Smooth muscle cell (in vitro differentiated cells): ENCODE measurements around the gene LHPP. TPM values are rescaled to one million over a fixed set of nuclear protein-coding genes. Genes with fewer than 3 reads are reported as not detected.

Experiments
- DNase-seq: peaks from one replicate; lab custom pipeline; 2025; ENCODE audit not compliant: unreplicated experiment; lab: John Stamatoyannopoulos, UW
- H2AFZ ChIP-seq: fragments of 200-600 bp; sonication (generic); 2 replicates; pipeline ENCODE4 v1.6.0; 2016; ENCODE audit warnings: antibody characterized with exemption, low read depth, mild to moderate bottlenecking
- H3F3A ChIP-seq: fragments of 200-600 bp; sonication (generic); 2 replicates; pipeline ENCODE4 v1.6.0; 2017; ENCODE audit warnings: antibody characterized with exemption, low read depth
- H3K27ac ChIP-seq: fragments of 200-600 bp; sonication (generic); 2 replicates; pipeline ENCODE4 v1.5.1; 2016; ENCODE audit warnings: low read depth, mild to moderate bottlenecking
- H3K27me3 ChIP-seq: fragments of 200-600 bp; sonication (generic); 2 replicates; pipeline ENCODE4 v1.6.1; 2016; ENCODE audit warnings: low read depth, mild to moderate bottlenecking
- H3K36me3 ChIP-seq: fragments of 200-600 bp; sonication (generic); 2 replicates; pipeline ENCODE4 v1.5.1; 2016; ENCODE audit warnings: low read depth
- H3K4me1 ChIP-seq: fragments of 200-600 bp; sonication (generic); 2 replicates; pipeline ENCODE4 v1.5.1; 2016; ENCODE audit warnings: low read depth
- H3K4me2 ChIP-seq: fragments of 200-600 bp; sonication (generic); 2 replicates; pipeline ENCODE4 v1.6.0; 2016; ENCODE audit warnings: mild to moderate bottlenecking
- H3K4me3 ChIP-seq: fragments of 200-600 bp; sonication (generic); 2 replicates; pipeline ENCODE4 v1.5.1; 2016; ENCODE audit warnings: mild to moderate bottlenecking
- H3K79me2 ChIP-seq: fragments of 200-600 bp; sonication (generic); 2 replicates; pipeline ENCODE4 v1.6.0; 2016; ENCODE audit warnings: low read depth, mild to moderate bottlenecking
- H3K9ac ChIP-seq: fragments of 200-600 bp; sonication (generic); 2 replicates; pipeline ENCODE4 v1.6.0; 2016; ENCODE audit warnings: low read depth
- H3K9me3 ChIP-seq: fragments of 200-600 bp; sonication (generic); replicated peaks from 2 replicates; pipeline ENCODE4 v1.5.1; 2016; ENCODE audit warnings: low read depth
- H4K20me1 ChIP-seq: fragments of 200-600 bp; sonication (generic); 2 replicates; pipeline ENCODE4 v1.6.0; 2016; ENCODE audit warnings: low read depth
- WGBS: methylation state at CpG from one replicate; pipeline ENCODE4 v1.1.7; 2016; ENCODE audit warnings: low lambda C conversion rate; 5-methylcytosine and 5-hydroxymethylcytosine counted together
- polyA plus RNA-seq: library from polyadenylated mRNA; unstranded; fragments of >200 nt; fragmentation: Nextera tagmentation; extraction: Ambion mirVana; gene quantifications from 2 replicates; pipeline ENCODE4 v1.2.1, GENCODE V29; 2016
- total RNA-seq: library from RNA; depleted of rRNA; stranded (reverse); fragments of >200 nt; gene quantifications from 2 replicates; pipeline ENCODE4 v1.2.3, GENCODE V29; 2014
- TF ChIP-seq, protein P1 (sequence below): fragments of 200-600 bp; sonication (generic); IDR thresholded peaks from 2 replicates; pipeline ENCODE4 v1.5.1; 2017; ENCODE audit warnings: borderline replicate concordance, mild to moderate bottlenecking, antibody characterized with exemption; ENCODE audit not compliant: insufficient read depth, poor library complexity, severe bottlenecking

The LHPP gene
- total and polyA plus RNA-seq, 2 experiments from 2014 or later, result 7.6 to 14.0 TPM

DNA sequence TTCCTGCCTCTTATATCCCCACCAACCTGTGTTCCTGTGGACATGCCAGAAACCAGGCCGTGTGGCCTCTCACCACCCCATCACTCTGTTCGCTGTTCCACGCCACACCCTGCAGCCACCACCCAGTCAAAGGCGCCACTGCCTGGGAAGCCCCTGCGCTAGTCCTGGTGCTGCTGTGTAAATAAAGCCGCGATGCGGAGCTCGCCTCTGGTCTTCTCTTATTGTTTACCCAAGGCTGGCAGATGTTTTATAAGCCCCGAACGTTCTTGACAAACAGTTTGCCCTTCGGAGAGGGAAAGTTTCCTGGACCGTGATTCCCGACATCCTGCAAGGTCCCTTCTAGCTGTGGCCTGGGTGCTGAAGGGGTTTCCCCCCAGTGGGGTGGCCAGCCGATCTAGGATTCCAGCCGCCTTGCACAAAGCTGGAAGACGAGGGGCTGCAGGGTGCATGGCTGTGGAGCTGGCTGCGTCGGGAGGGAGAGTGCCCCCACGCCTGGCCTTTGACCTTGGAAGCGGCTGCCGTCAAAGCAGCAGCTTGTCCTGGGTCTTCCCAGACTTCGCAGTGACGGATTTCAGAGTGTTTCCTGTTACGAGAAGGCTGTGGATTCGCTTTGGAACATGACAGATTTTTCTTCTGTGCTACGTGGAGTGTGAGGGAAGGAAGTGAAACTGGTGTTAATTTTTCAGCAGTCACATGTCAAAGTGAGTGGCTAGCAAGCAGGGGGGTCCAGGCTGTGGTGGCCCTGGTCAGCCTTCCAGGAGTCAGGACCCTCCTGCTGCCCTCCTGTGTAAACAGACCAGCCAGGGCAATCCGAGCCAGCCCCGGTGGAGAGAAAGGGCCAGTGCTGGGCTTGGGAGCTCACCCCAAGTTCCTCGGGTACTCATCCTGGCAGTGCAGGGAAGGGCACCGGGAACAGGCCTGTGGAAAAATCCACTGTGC lies 61.6 kb downstream of the LHPP start:
- TF ChIP-seq, protein P1, sequence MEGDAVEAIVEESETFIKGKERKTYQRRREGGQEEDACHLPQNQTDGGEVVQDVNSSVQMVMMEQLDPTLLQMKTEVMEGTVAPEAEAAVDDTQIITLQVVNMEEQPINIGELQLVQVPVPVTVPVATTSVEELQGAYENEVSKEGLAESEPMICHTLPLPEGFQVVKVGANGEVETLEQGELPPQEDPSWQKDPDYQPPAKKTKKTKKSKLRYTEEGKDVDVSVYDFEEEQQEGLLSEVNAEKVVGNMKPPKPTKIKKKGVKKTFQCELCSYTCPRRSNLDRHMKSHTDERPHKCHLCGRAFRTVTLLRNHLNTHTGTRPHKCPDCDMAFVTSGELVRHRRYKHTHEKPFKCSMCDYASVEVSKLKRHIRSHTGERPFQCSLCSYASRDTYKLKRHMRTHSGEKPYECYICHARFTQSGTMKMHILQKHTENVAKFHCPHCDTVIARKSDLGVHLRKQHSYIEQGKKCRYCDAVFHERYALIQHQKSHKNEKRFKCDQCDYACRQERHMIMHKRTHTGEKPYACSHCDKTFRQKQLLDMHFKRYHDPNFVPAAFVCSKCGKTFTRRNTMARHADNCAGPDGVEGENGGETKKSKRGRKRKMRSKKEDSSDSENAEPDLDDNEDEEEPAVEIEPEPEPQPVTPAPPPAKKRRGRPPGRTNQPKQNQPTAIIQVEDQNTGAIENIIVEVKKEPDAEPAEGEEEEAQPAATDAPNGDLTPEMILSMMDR, result no peak
- Histone ChIP-seq H3K4me1 (no peaks in the 10 kb centered on the region), H3K4me2 (no peak overlapping the region), H4K20me1 (no peaks in the 10 kb centered on the region), H3K9ac (no peak overlapping the region), H2AFZ (no peak overlapping the region), H3K79me2 (no peaks in the 10 kb centered on the region), H3K36me3 (no peaks in the 10 kb centered on the region), H3K27me3 (no peaks in the 10 kb centered on the region), H3K27ac (no peak overlapping the region), H3K9me3 (no peaks in the 10 kb centered on the region), H3F3A (no peaks in the 10 kb centered on the region), H3K4me3 (no peak overlapping the region)
- no peak for DNase-seq
- 74% methylated on average over 31 of the region's 31 CpGs for WGBS

DNA sequence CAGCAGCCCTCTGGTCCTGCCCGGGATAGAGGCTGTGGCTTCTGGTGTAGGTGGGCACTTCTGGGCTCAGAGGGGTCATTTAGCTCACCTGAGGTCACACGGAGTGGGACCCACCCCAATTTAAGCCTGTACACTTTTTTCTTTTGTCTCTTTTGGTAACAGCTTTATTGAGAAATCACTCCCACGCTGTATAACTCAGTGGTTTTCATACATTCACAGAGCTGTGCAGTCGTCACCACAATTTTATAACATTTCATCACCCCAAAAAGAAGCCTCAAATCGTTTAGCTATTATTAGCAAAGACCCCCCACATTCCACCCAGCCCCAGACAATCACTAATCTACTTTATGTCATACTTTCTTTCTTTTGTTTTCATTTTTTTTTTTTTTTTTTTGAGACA lies 62.3 kb downstream of the LHPP start:
- WGBS, result 86% methylated on average over 5 of the region's 5 CpGs
- H4K20me1 ChIP-seq, result no peaks in the 10 kb centered on the region
- H3K36me3 ChIP-seq, result no peaks in the 10 kb centered on the region
- H3K79me2 ChIP-seq, result no peaks in the 10 kb centered on the region
- DNase-seq, result no peak
- H2AFZ ChIP-seq, result no peak overlapping the region
- no peak overlapping the region for H3K4me2 ChIP-seq
- no peak overlapping the region for H3K27ac ChIP-seq
- no peaks in the 10 kb centered on the region for H3K27me3 ChIP-seq
- no peak overlapping the region for H3K9ac ChIP-seq
- TF ChIP-seq, protein P1, result no peak
- no peaks in the 10 kb centered on the region for H3K9me3 ChIP-seq
- H3F3A ChIP-seq, result no peaks in the 10 kb centered on the region
- H3K4me3 ChIP-seq, result no peak overlapping the region
- no peaks in the 10 kb centered on the region for H3K4me1 ChIP-seq

DNA sequence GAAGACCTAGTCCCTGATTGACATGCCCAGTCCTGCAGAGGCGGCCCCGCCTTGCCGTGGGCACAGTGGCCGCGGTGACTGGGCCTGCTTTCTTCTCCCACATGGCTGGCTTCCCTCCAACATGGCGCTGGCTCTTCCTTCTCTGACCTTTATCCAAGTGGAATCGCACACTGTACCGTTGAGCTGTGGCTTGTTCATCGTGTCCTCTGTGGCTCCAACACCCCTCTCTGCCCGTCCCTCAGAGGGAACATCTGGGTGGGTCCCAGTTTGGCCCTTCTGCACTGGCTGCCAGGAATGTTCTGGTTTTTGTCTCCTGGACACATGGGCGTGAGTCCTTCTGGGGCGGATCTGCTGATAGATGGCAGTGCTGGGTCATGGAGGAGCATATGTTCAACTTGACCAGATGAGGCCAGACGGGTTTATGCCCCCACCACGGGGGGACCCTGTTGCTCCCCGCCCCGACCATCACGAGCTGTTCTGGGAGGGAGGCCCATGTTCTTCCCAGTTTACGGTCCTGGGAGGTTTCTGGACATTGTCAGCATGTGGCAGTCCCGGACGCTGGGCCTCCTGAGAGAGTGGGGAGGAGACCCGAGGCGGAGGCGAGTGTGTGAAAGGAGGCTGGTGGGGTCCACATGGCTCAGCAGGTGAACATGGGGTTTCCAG lies 63.5 kb downstream of the LHPP start:
- TF ChIP-seq, protein P1, result no peak
- no peaks in the 10 kb centered on the region for H3K9me3 ChIP-seq
- no peaks in the 10 kb centered on the region for H3K79me2 ChIP-seq
- no peaks in the 10 kb centered on the region for H3K4me1 ChIP-seq
- no peak overlapping the region for H2AFZ ChIP-seq
- H3K9ac ChIP-seq, result no peak overlapping the region
- no peaks in the 10 kb centered on the region for H3K27me3 ChIP-seq
- no peak overlapping the region for H3K27ac ChIP-seq
- H3F3A ChIP-seq, result no peaks in the 10 kb centered on the region
- H3K4me3 ChIP-seq, result no peak overlapping the region
- no peak overlapping the region for H3K4me2 ChIP-seq
- no peak for DNase-seq
- WGBS, result 55% methylated on average over 23 of the region's 23 CpGs
- no peaks in the 10 kb centered on the region for H3K36me3 ChIP-seq
- H4K20me1 ChIP-seq, result no peaks in the 10 kb centered on the region
